Muscle of leg (tissue), 11 donors: Measurements from ENCODE around the gene CREB3L1. TPM values are rescaled to one million over a fixed set of nuclear protein-coding genes. Genes with fewer than 3 reads are reported as not detected.

Experiments
- DNase-seq: peaks from one replicate; pipeline ENCODE4 v3.0.0; 2013
- H3K27ac ChIP-seq: one replicate; pipeline ENCODE4 v1.5.1; 2013; ENCODE audit warnings: mild to moderate bottlenecking, low read length, control low read depth
- H3K27me3 ChIP-seq: one replicate; pipeline ENCODE4 v1.6.1; 2013; ENCODE audit warnings: low read length; ENCODE audit not compliant: control insufficient read depth, insufficient read depth
- H3K36me3 ChIP-seq: one replicate; pipeline ENCODE4 v1.6.1; 2013; ENCODE audit warnings: low read length; ENCODE audit not compliant: control insufficient read depth, insufficient read depth
- H3K4me1 ChIP-seq: one replicate; pipeline ENCODE4 v1.6.1; 2013; ENCODE audit warnings: low read length; ENCODE audit not compliant: control insufficient read depth, insufficient read depth
- H3K4me3 ChIP-seq: one replicate; pipeline ENCODE4 v1.5.1; 2013; ENCODE audit warnings: low read length, control low read depth
- H3K9me3 ChIP-seq: replicated peaks from 2 replicates; pipeline ENCODE4 v1.6.1; 2013; ENCODE audit warnings: low read depth, low read length; ENCODE audit not compliant: control insufficient read depth
- WGBS: methylation state at CpG from one replicate; pipeline ENCODE4 v1.1.5; 2013; ENCODE audit warnings: missing lambda C conversion rate; ENCODE audit not compliant: insufficient coverage; 5-methylcytosine and 5-hydroxymethylcytosine counted together
- polyA plus RNA-seq, 8 donors: library from polyadenylated mRNA; unstranded; fragments of 120-200 nt; gene quantifications; one replicate each; pipeline versions ENCODE4 v1.2.1 to v1.2.3, GENCODE V29; 2013; ENCODE audit warnings: inconsistent platforms in 1 of 8, low replicate concordance in 1 of 8; ENCODE audit not compliant: insufficient read length in 8 of 8, insufficient read depth in 1 of 8
- total RNA-seq: library from RNA; stranded (reverse); fragments of 120-200 nt; gene quantifications from one replicate; pipeline ENCODE4 v1.2.4, GENCODE V29; 2013

CREB3L1 gene
- total and polyA plus RNA-seq, 9 donors, result 14.2 to 70.7 (median 43.8) TPM

DNA sequence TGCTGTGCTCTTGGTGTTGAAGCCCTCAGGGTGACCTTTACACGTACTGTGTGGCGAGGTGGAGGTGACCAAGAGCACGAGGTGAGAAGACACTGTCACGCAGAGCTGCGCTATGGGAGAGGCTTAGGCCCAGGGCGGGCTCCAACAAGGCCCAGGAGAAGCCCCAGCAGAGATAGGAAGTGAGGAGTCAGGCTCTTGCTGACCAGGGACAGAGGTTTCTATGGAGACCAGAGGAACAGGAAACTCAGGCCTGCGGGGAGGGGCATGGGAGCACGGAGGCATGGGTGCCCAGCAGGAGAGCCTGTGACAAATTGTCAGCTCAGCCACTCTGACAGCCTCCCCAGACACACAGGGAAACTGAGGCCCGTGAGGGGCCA, 85.6 kb downstream of the CREB3L1 start:
- no peaks in the 10 kb centered on the region for H3K27me3 ChIP-seq
- H3K9me3 ChIP-seq, result no peaks in the 10 kb centered on the region
- H3K36me3 ChIP-seq, result peaks cover 10% of the 10 kb centered on the region
- peak overlapping the region; percentile 18 for H3K4me3 ChIP-seq
- peak; percentile 82 for DNase-seq
- peak overlapping the region; percentile 98 for H3K27ac ChIP-seq
- H3K4me1 ChIP-seq, result peaks cover 72% of the 10 kb centered on the region
- WGBS, result 50% methylated on average over 8 of the region's 9 CpGs

DNA sequence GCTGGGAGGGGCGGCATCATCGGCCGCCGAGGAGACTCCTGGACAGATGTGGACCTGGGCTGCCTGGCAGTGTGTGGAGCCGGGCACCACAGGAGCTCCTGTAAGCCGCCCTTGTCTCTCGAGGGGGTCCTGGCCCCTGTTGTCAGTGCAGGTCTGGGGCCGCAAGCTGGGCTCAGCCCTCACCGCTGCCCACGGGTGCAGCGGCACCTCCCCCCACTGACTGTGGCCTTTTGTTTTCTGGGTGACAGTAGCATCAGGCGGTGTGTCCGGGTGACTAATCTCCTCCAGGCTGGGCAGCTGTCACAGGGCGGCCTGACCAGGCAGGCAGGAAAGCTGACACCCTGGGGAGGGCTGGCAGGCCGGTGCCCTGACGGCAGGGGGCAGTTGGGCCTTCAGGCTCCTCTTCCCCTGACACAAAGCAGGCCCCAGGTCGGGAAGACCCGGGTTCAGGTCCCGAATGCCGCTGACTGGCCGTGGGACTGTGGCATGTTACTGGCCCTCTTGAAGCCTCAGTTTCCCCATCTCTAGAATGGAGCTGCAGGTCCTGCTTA, 86.1 kb downstream of the CREB3L1 start:
- H3K4me1 ChIP-seq, result peaks cover 76% of the 10 kb centered on the region
- peak overlapping the region; percentile 98 for H3K27ac ChIP-seq

DNA sequence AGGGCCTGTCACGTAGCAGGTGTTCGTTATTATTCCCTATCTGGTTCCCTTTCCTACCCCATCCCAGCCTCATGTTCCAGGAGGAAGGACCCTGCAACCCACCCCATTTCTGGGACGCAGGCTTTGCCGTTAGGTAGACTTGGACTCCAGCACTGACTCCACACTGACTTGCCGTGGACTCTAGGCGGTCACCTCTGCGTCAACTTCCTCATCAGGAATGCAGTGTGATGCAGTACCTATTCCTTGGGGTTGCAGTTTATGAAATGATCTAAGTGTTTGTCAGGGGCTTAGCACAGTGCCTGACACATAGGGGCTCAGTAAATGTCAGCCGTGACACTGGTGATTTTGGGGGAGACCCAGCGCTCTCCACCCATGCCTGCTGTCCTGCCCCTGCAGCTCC, 86.6 kb downstream of the CREB3L1 start:
- Histone ChIP-seq H3K4me1 (peaks cover 76% of the 10 kb centered on the region), H3K27me3 (no peaks in the 10 kb centered on the region), H3K36me3 (peaks cover 19% of the 10 kb centered on the region), H3K27ac (peak overlapping the region; percentile 98), H3K9me3 (no peaks in the 10 kb centered on the region), H3K4me3 (no peak overlapping the region)
- DNase-seq, result no peak
- whole genome bisulfite sequencing, result 74% methylated on average over 9 of the region's 9 CpGs

More for the DNA sequence above, 86.1 kb downstream of the CREB3L1 start:
- WGBS, result 69% methylated on average over 21 of the region's 21 CpGs
- Histone ChIP-seq H3K36me3 (peaks cover 15% of the 10 kb centered on the region), H3K4me3 (peak overlapping the region; percentile 18), H3K27me3 (no peaks in the 10 kb centered on the region), H3K9me3 (no peaks in the 10 kb centered on the region)
- DNase-seq, result peak; percentile 87

- Histone ChIP-seq H3K9me3 (no peaks in the 10 kb centered on the region), H3K36me3 (peaks cover 26% of the 10 kb centered on the region), H3K27me3 (no peaks in the 10 kb centered on the region), H3K27ac (no peak overlapping the region), H3K4me1 (peaks cover 82% of the 10 kb centered on the region), H3K4me3 (no peak overlapping the region)
- DNase-seq, result no peak
- 33% methylated on average over 1 of the region's 3 CpGs for WGBS
These were observed 87.3 kb downstream of the CREB3L1 start for GRCh38 chr11:46364791-46365190.

DNA sequence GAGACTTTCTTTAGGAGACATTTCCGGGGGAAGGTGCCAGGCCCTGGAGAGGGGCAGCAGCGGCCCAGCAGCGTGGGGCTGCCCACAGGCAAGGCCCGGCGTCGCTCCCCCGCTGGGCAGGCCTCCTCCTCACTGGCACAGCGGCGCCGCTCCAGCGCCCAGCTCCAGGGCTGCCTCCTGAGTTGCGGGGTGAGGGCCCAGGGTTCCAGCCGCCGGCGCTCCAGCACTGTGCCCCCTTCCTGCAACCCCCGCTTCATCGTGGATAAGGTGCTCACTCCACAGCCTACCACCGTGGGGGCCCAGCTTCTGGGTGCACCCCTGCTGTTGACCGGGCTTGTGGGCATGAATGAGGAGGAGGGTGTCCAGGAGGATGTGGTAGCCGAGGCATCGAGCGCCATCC, 88.8 kb downstream of the CREB3L1 start:
- no peaks in the 10 kb centered on the region for H3K27me3 ChIP-seq
- H3K27ac ChIP-seq, result no peak overlapping the region
- H3K9me3 ChIP-seq, result no peaks in the 10 kb centered on the region
- no peak overlapping the region for H3K4me3 ChIP-seq
- H3K4me1 ChIP-seq, result peaks cover 75% of the 10 kb centered on the region
- 87% methylated on average over 13 of the region's 22 CpGs for WGBS
- peaks cover 36% of the 10 kb centered on the region for H3K36me3 ChIP-seq
- DNase-seq, result no peak

GRCh38 chr11:46366661-46367161, 89.2 kb downstream of the CREB3L1 start:
- H3K27ac ChIP-seq, result peak overlapping the region; percentile 67

GRCh38 chr11:46367244-46367915, 89.9 kb downstream of the CREB3L1 start:
- H3K27ac ChIP-seq, result peak overlapping the region; percentile 67
- DNase-seq, result peak; percentile 92
- no peak overlapping the region for H3K4me3 ChIP-seq
- H3K36me3 ChIP-seq, result peaks cover 47% of the 10 kb centered on the region
- no peaks in the 10 kb centered on the region for H3K27me3 ChIP-seq
- H3K9me3 ChIP-seq, result no peaks in the 10 kb centered on the region
- WGBS, result 3% methylated on average over 21 of the region's 32 CpGs
- peaks cover 72% of the 10 kb centered on the region for H3K4me1 ChIP-seq

More at GRCh38 chr11:46366661-46367161, 89.2 kb downstream of the CREB3L1 start:
- Histone ChIP-seq H3K36me3 (peaks cover 40% of the 10 kb centered on the region), H3K4me1 (peaks cover 72% of the 10 kb centered on the region), H3K27me3 (no peaks in the 10 kb centered on the region), H3K4me3 (no peak overlapping the region), H3K9me3 (no peaks in the 10 kb centered on the region)
- WGBS, result 88% methylated on average over 30 of the region's 31 CpGs
- DNase-seq, result no peak

GRCh38 chr11:46367916-46368267, 90.4 kb downstream of the CREB3L1 start:
- Histone ChIP-seq H3K27me3 (no peaks in the 10 kb centered on the region), H3K36me3 (peaks cover 51% of the 10 kb centered on the region), H3K4me1 (peaks cover 69% of the 10 kb centered on the region), H3K4me3 (no peak overlapping the region), H3K27ac (peak overlapping the region; percentile 20), H3K9me3 (no peaks in the 10 kb centered on the region)
- WGBS, result 64% methylated on average over 5 of the region's 12 CpGs
- no peak for DNase-seq

DNA sequence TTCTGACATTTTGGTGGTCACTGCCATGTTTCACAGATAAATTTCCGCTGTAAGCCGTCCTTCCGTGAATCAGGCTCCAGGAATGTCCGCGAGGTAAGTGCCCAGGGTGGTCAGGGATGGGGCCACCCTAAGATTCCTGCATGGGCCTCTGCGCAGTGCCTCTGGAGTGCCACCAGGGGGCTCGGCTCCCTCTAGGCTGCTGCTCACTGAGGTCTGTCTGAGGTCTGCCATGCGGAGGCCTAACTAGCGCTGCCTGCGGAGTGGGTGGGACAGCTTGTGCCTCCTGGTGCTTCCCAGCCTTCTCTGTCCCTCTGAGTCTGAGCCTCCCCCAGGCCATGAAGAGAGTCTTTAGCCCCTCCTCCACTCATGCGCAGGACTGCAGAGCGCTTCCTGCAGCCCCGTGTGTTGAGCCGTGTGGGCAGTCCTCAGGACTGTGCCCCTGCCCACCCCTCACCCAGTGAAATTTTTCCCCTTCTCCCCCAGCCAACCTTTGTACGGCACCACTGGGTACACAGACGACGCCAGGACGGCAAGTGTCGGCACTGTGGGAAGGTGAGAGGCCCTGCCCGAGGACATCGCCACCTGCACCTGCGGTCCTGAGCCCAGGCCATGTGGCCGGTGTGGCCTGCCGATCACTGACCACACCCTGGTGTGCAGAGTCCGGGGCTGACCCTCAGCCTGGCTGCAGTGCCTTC, 92.1 kb downstream of the CREB3L1 start:
- H3K27ac ChIP-seq, result no peak overlapping the region
- H3K4me1 ChIP-seq, result peaks cover 58% of the 10 kb centered on the region
- no peaks in the 10 kb centered on the region for H3K27me3 ChIP-seq
- WGBS, result 61% methylated on average over 24 of the region's 25 CpGs
- peaks cover 63% of the 10 kb centered on the region for H3K36me3 ChIP-seq
- H3K4me3 ChIP-seq, result no peak overlapping the region
- no peaks in the 10 kb centered on the region for H3K9me3 ChIP-seq
- peak; percentile 65 for DNase-seq

DNA sequence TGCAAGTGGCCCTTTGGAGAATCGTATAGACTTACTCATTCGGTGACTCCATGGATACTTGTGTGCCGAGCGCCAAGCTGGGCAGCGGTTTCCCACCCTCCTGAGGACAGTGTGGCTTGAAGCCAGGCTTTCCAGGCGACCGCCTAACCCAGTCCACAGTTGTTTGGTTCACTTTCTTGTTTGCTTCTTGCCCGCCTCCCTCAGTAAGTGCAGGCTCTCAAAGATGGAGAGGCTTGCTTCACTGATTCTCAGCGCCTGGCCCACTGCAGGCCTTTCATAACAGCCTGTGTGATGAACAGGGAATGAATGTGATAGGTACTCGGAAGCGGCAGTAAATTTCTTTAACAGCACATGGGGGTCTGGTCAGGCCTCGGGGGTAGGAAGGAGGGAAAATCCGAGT, 92.8 kb downstream of the CREB3L1 start:
- no peak overlapping the region for H3K27ac ChIP-seq
- peaks cover 52% of the 10 kb centered on the region for H3K4me1 ChIP-seq
- H3K27me3 ChIP-seq, result no peaks in the 10 kb centered on the region
- no peak overlapping the region for H3K4me3 ChIP-seq
- peaks cover 64% of the 10 kb centered on the region for H3K36me3 ChIP-seq
- DNase-seq, result no peak
- WGBS, result 64% methylated on average over 13 of the region's 13 CpGs
- H3K9me3 ChIP-seq, result no peaks in the 10 kb centered on the region
